Loucy (cell line): ENCODE results near the gene ALDH1A1.

Experiments
- H2AFZ ChIP-seq: fragments of 200-600 bp; sonication (generic); 2 replicates; pipeline ENCODE4 v1.6.0; 2016; ENCODE audit warnings: antibody characterized with exemption, mild to moderate bottlenecking, low read length, moderate library complexity
- H3F3A ChIP-seq: fragments of 200-600 bp; 2 replicates; pipeline ENCODE4 v1.6.0; 2016; ENCODE audit warnings: antibody characterized with exemption, low read depth, mild to moderate bottlenecking
- H3K27me3 ChIP-seq: fragments of 200-600 bp; sonication (generic); 2 replicates; pipeline ENCODE4 v1.6.1; 2014; ENCODE audit warnings: low read length, mild to moderate bottlenecking; ENCODE audit not compliant: insufficient read depth, poor library complexity, severe bottlenecking
- H3K36me3 ChIP-seq: fragments of 200-600 bp; sonication (generic); 2 replicates; pipeline ENCODE4 v1.6.1; 2016; ENCODE audit warnings: low read length; ENCODE audit not compliant: insufficient read depth
- H3K4me1 ChIP-seq: fragments of 200-600 bp; sonication (generic); 2 replicates; pipeline ENCODE4 v1.5.1; 2014; ENCODE audit warnings: low read length, mild to moderate bottlenecking; ENCODE audit not compliant: insufficient read depth, poor library complexity, severe bottlenecking
- H3K4me2 ChIP-seq: fragments of 200-600 bp; sonication (generic); 2 replicates; pipeline ENCODE4 v1.6.0; 2014; ENCODE audit warnings: antibody characterized with exemption, low read length, low read depth, mild to moderate bottlenecking; ENCODE audit not compliant: poor library complexity, severe bottlenecking
- H3K4me3 ChIP-seq: fragments of 200-600 bp; sonication (generic); 2 replicates; pipeline ENCODE4 v1.5.1; 2014; ENCODE audit warnings: low read length, mild to moderate bottlenecking, mixed read lengths; ENCODE audit not compliant: poor library complexity, severe bottlenecking
- H3K79me2 ChIP-seq: fragments of 200-600 bp; sonication (generic); 2 replicates; pipeline ENCODE4 v1.6.1; 2014; ENCODE audit warnings: low read length; ENCODE audit not compliant: insufficient read depth
- H3K9ac ChIP-seq: fragments of 200-600 bp; sonication (generic); 2 replicates; pipeline ENCODE4 v1.6.0; 2014; ENCODE audit warnings: mild to moderate bottlenecking, low read depth, low read length, moderate library complexity; ENCODE audit not compliant: poor library complexity, severe bottlenecking
- H3K9me2 ChIP-seq: fragments of 200-600 bp; sonication (generic); replicated peaks from 2 replicates; pipeline ENCODE4 v1.6.1; 2016; ENCODE audit warnings: low read depth, low read length, mixed read lengths
- H3K9me3 ChIP-seq: fragments of 200-600 bp; sonication (generic); 2 replicates; pipeline ENCODE4 v1.6.1; 2014; ENCODE audit warnings: mild to moderate bottlenecking, antibody characterized with exemption, low read length, low read depth; ENCODE audit not compliant: insufficient read depth
- H4K20me1 ChIP-seq: fragments of 200-600 bp; sonication (generic); 2 replicates; pipeline ENCODE4 v1.6.0; 2014; ENCODE audit warnings: antibody characterized with exemption, low read length, mild to moderate bottlenecking; ENCODE audit not compliant: insufficient read depth, poor library complexity, severe bottlenecking
- CTCF ChIP-seq: fragments of 200-600 bp; sonication (generic); conservative IDR thresholded peaks from 2 replicates; pipeline ENCODE4 v1.5.1; 2014; ENCODE audit warnings: mild to moderate bottlenecking, antibody characterized with exemption, low read length
- EZH2phosphoT487 ChIP-seq: fragments of 200-600 bp; IDR thresholded peaks from 2 replicates; pipeline ENCODE4 v1.6.1; 2018; ENCODE audit warnings: antibody characterized with exemption, mild to moderate bottlenecking, moderate library complexity, borderline replicate concordance

Gene ALDH1A1

GRCh38 chr9:72891043-72891442 lies 61.8 kb downstream of the ALDH1A1 start:
- H3K9me2 ChIP-seq: no peaks in the 10 kb centered on the region
- H3K27me3 ChIP-seq: no peaks in the 10 kb centered on the region
- no peak for TF ChIP-seq CTCF
- TF ChIP-seq EZH2phosphoT487: no peak
- no peaks in the 10 kb centered on the region for H3K36me3 ChIP-seq
- no peak overlapping the region for H2AFZ ChIP-seq
- no peaks in the 10 kb centered on the region for H3F3A ChIP-seq
- no peaks in the 10 kb centered on the region for H3K79me2 ChIP-seq
- H3K4me1 ChIP-seq: no peaks in the 10 kb centered on the region
- H3K4me2 ChIP-seq: no peak overlapping the region
- no peak overlapping the region for H3K4me3 ChIP-seq
- H3K9ac ChIP-seq: no peak overlapping the region
- no peaks in the 10 kb centered on the region; the same call in 1 of the 2 replicates for H3K9me3 ChIP-seq
- no peaks in the 10 kb centered on the region for H4K20me1 ChIP-seq

- TF ChIP-seq CTCF (no peak), EZH2phosphoT487 (no peak)
- H3K9me3 ChIP-seq: no peaks in the 10 kb centered on the region; the same call in 1 of the 2 replicates
Observed at GRCh38 chr9:72888943-72889342, 63.9 kb downstream of the ALDH1A1 start.

GRCh38 chr9:72888067-72888466 lies 64.8 kb downstream of the ALDH1A1 start:
- H3F3A ChIP-seq: no peaks in the 10 kb centered on the region
- TF ChIP-seq EZH2phosphoT487 (no peak), CTCF (no peak)
- no peaks in the 10 kb centered on the region for H3K27me3 ChIP-seq
- no peaks in the 10 kb centered on the region for H3K4me1 ChIP-seq
- H3K4me2 ChIP-seq: no peak overlapping the region
- H3K79me2 ChIP-seq: no peaks in the 10 kb centered on the region
- no peak overlapping the region for H3K4me3 ChIP-seq
- H4K20me1 ChIP-seq: no peaks in the 10 kb centered on the region
- H2AFZ ChIP-seq: no peak overlapping the region; the same call in 1 of the 2 replicates
- H3K9ac ChIP-seq: no peak overlapping the region
- H3K9me2 ChIP-seq: no peaks in the 10 kb centered on the region
- H3K36me3 ChIP-seq: no peaks in the 10 kb centered on the region
- H3K9me3 ChIP-seq: no peaks in the 10 kb centered on the region; the same call in 1 of the 2 replicates

More at GRCh38 chr9:72888943-72889342, 63.9 kb downstream of the ALDH1A1 start:
- Histone ChIP-seq H3K9me2 (no peaks in the 10 kb centered on the region), H3K4me2 (no peak overlapping the region), H3K79me2 (no peaks in the 10 kb centered on the region), H3K36me3 (no peaks in the 10 kb centered on the region), H3K9ac (no peak overlapping the region), H4K20me1 (no peaks in the 10 kb centered on the region), H3K27me3 (no peaks in the 10 kb centered on the region), H3F3A (no peaks in the 10 kb centered on the region), H3K4me3 (no peak overlapping the region), H2AFZ (no peak overlapping the region), H3K4me1 (no peaks in the 10 kb centered on the region)
